ENCODE results near the gene CHD1L.
"Not testable (repeated sequence)": the region's sequence is repeated elsewhere in the genome, so short reads cannot be mapped to it uniquely, and the experiment has no call there.

The CHD1L gene

GRCh38 chr1:147238925-147239820, 3.3 kb upstream of the CHD1L start:
- no peak overlapping the region for H3K4me3 ChIP-seq (ENCODE audit: low read depth, low read length)
- no peak for DNase-seq (ENCODE audit: low read depth)
- TF ChIP-seq, protein P1, sequence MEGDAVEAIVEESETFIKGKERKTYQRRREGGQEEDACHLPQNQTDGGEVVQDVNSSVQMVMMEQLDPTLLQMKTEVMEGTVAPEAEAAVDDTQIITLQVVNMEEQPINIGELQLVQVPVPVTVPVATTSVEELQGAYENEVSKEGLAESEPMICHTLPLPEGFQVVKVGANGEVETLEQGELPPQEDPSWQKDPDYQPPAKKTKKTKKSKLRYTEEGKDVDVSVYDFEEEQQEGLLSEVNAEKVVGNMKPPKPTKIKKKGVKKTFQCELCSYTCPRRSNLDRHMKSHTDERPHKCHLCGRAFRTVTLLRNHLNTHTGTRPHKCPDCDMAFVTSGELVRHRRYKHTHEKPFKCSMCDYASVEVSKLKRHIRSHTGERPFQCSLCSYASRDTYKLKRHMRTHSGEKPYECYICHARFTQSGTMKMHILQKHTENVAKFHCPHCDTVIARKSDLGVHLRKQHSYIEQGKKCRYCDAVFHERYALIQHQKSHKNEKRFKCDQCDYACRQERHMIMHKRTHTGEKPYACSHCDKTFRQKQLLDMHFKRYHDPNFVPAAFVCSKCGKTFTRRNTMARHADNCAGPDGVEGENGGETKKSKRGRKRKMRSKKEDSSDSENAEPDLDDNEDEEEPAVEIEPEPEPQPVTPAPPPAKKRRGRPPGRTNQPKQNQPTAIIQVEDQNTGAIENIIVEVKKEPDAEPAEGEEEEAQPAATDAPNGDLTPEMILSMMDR (IDR thresholded peaks at IDR 0.05; ENCODE audit: insufficient read depth, low read depth, low read length, missing control alignments) = no peak

DNA sequence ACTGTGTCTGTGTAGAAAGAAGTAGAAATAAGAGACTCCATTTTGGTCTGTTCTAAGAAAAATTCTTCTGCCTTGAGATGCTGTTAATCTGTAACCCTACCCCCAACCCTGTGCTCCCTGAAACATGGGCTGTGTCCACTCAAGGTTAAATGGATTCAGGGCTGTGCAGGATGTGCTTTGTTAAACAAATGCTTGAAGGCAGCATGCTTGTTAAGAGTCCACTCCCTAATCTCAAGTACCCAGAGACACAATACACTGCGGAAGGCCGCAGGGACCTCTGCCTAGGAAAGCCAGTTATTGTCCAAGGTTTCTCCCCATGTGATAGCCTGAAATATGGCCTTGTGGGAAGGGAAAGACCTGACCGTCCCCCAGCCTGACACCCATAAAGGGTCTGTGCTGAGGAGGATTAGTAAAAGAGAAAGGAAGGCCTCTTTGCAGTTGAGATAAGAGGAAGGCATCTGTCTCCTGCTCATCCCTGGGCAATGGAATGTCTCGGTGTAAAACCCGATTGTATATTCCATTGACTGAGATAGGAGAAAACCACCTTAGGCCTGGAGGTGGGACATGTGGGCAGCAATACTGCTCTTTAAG, 2.3 kb upstream of the CHD1L start:
- not testable (repeated sequence) for H3K4me3 ChIP-seq (ENCODE audit: low read depth, low read length); DNase-seq (ENCODE audit: low read depth)

GRCh38 chr1:147241934-147242448, 493 bp upstream of the CHD1L start:
- TF ChIP-seq, protein P1 (IDR thresholded peaks at IDR 0.05; ENCODE audit: insufficient read depth, low read depth, low read length, missing control alignments) = no peak
- H3K4me3 ChIP-seq (ENCODE audit: low read depth, low read length) = peak overlapping the region; percentile 49
- no peak for DNase-seq (ENCODE audit: low read depth)

DNA sequence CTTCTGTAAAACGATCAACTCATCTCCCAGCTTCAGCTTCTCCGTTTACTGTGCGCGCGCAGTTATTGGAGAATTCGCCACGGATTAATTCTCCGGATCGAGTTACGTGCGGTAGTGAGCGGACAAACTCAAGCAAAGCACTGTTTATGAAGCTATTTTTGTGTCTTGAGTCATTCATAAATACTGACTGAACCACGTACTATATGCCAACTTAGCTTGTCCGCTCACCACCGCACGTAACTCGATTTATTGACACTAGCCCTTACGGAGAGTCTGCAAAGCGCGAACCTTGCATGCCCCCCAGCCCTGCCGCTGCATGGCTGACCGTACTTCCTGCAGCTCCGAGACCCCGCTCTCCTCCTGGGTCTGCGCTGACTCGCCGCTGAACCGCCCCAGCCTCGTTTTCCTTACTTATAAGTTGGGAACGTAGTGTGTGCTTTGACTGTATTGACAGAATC, 773 bp downstream of the CHD1L start:
- TF ChIP-seq, protein P1 (IDR thresholded peaks at IDR 0.05; ENCODE audit: insufficient read depth, low read depth, low read length, missing control alignments) = no peak
- peak; percentile 58 for DNase-seq (ENCODE audit: low read depth)
- peak overlapping the region; percentile 84 for H3K4me3 ChIP-seq (ENCODE audit: low read depth, low read length)

DNA sequence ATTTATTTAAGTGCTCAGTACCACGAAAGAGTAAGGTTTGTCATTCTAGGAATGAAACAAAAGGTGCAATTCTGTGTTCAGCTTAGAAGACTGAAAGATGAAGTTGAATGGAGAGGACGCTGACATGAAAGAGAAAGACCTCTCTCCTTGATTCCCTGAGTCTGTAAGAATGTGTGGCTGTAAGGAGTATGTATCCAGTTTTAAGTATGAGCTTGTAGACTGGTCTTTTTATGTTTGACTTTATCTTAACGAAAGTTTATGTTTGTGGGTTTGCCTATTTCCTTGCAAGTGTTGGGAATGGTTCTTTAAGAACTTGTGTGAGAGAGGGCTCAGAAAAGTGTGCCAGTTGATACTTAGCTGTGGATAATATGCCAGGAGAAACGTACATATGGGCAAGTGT, 1.4 kb downstream of the CHD1L start:
- TF ChIP-seq, protein P1 (IDR thresholded peaks at IDR 0.05; ENCODE audit: insufficient read depth, low read depth, low read length, missing control alignments) = no peak
- DNase-seq (ENCODE audit: low read depth) = no peak

GRCh38 chr1:147245129-147245528, 2.6 kb downstream of the CHD1L start:
- no peak for DNase-seq (ENCODE audit: low read depth)
- TF ChIP-seq, protein P1 (IDR thresholded peaks at IDR 0.05; ENCODE audit: insufficient read depth, low read depth, low read length, missing control alignments) = no peak
- no peak overlapping the region for H3K4me3 ChIP-seq (ENCODE audit: low read depth, low read length)

More for the DNA sequence above, 1.4 kb downstream of the CHD1L start:
- H3K4me3 ChIP-seq (ENCODE audit: low read depth, low read length) = peak overlapping the region; percentile 84

GRCh38 chr1:147245586-147246021, 3.1 kb downstream of the CHD1L start:
- no peak for DNase-seq (ENCODE audit: low read depth)
- TF ChIP-seq, protein P1 (IDR thresholded peaks at IDR 0.05; ENCODE audit: insufficient read depth, low read depth, low read length, missing control alignments) = no peak

More at GRCh38 chr1:147245586-147246021, 3.1 kb downstream of the CHD1L start:
- H3K4me3 ChIP-seq (ENCODE audit: low read depth, low read length) = no peak overlapping the region
